GM21423 (cell line): ENCODE measurements around the gene COL19A1.
"Not testable (repeated sequence)": the region's sequence is repeated elsewhere in the genome, so short reads cannot be mapped to it uniquely, and the experiment has no call there.

Experiments used
- ATAC-seq: cut with Tn5 transposase; IDR thresholded peaks from one replicate; pipeline ENCODE4 v1.9.1; 2021; ENCODE audit warnings: mild to moderate bottlenecking, moderate library complexity; ENCODE audit not compliant: unreplicated experiment

Gene COL19A1

GRCh38 chr6:69895396-69895795 is 29.0 kb downstream of the COL19A1 start:
- peak; percentile 21 for ATAC-seq

GRCh38 chr6:69900869-69901268 is 34.5 kb downstream of the COL19A1 start:
- ATAC-seq = no peak

GRCh38 chr6:69901361-69901760 is 35.0 kb downstream of the COL19A1 start:
- no peak for ATAC-seq

GRCh38 chr6:69907981-69908498 is 41.7 kb downstream of the COL19A1 start:
- ATAC-seq = no peak

GRCh38 chr6:69913361-69913760 is 47.0 kb downstream of the COL19A1 start:
- no peak for ATAC-seq

GRCh38 chr6:69914015-69914485 is 47.7 kb downstream of the COL19A1 start:
- ATAC-seq = no peak

- no peak for ATAC-seq
Measured at GRCh38 chr6:69915346-69915745, 49.0 kb downstream of the COL19A1 start.

GRCh38 chr6:69917834-69918233 is 51.5 kb downstream of the COL19A1 start:
- peak; percentile 70 for ATAC-seq

GRCh38 chr6:69918813-69919475 is 52.6 kb downstream of the COL19A1 start:
- no peak for ATAC-seq

GRCh38 chr6:69921066-69921465 is 54.7 kb downstream of the COL19A1 start:
- not testable (repeated sequence) for ATAC-seq

GRCh38 chr6:69921611-69922010 is 55.3 kb downstream of the COL19A1 start:
- not testable (repeated sequence) for ATAC-seq

GRCh38 chr6:69926745-69927144 is 60.4 kb downstream of the COL19A1 start:
- ATAC-seq = no peak

- no peak for ATAC-seq
Measured at GRCh38 chr6:69933239-69933638, 66.9 kb downstream of the COL19A1 start.

- no peak for ATAC-seq
Measured at GRCh38 chr6:69935079-69935478, 68.7 kb downstream of the COL19A1 start.

GRCh38 chr6:69936674-69937363 is 70.5 kb downstream of the COL19A1 start:
- ATAC-seq = no peak

GRCh38 chr6:69937402-69938136 is 71.2 kb downstream of the COL19A1 start:
- ATAC-seq = no peak

- ATAC-seq = no peak
Measured at GRCh38 chr6:69942485-69942884, 76.1 kb downstream of the COL19A1 start.

GRCh38 chr6:69945192-69945591 is 78.8 kb downstream of the COL19A1 start:
- no peak for ATAC-seq

GRCh38 chr6:69948479-69949114 is 82.2 kb downstream of the COL19A1 start:
- ATAC-seq = no peak

GRCh38 chr6:69953491-69953890 is 87.1 kb downstream of the COL19A1 start:
- ATAC-seq = no peak

GRCh38 chr6:69954733-69955132 is 88.4 kb downstream of the COL19A1 start:
- ATAC-seq = no peak
